ENCODE results near the gene ELAC2. TPM values are rescaled to one million over a fixed set of nuclear protein-coding genes. Genes with fewer than 3 reads are reported as not detected.

The ELAC2 gene
- total RNA-seq, 4 donors from 2014 or later, result 57.1 to 235 (median 93.7) TPM

- no peak overlapping the region for H3K27ac ChIP-seq
- no peak overlapping the region for H3K4me3 ChIP-seq
- DNase-seq, result no peak
- TF ChIP-seq POLR2A (IDR thresholded peaks at IDR 0.05), result no peak
- no peak for TF ChIP-seq CTCF (IDR thresholded peaks at IDR 0.05)
- peaks cover 0 to 53% (median 0%) of the 10 kb centered on the region in 3 donors for H3K36me3 ChIP-seq
- H3K27me3 ChIP-seq, result no peaks in the 10 kb centered on the region
- H3K4me1 ChIP-seq, result no peaks in the 10 kb centered on the region
- H3K9me3 ChIP-seq, result no peaks in the 10 kb centered on the region
Measured at GRCh38 chr17:12990041-12990808, 27.6 kb downstream of the ELAC2 start.

GRCh38 chr17:12987120-12987519 is 30.7 kb downstream of the ELAC2 start:
- Histone ChIP-seq H3K9me3 (no peaks in the 10 kb centered on the region), H3K36me3 (peaks cover 0 to 22% (median 0%) of the 10 kb centered on the region in 3 donors), H3K27ac (no peak overlapping the region), H3K4me1 (no peaks in the 10 kb centered on the region), H3K4me3 (no peak overlapping the region), H3K27me3 (no peaks in the 10 kb centered on the region)
- DNase-seq, result no peak
- TF ChIP-seq CTCF (IDR thresholded peaks at IDR 0.05) (no peak), POLR2A (IDR thresholded peaks at IDR 0.05) (no peak)

DNA sequence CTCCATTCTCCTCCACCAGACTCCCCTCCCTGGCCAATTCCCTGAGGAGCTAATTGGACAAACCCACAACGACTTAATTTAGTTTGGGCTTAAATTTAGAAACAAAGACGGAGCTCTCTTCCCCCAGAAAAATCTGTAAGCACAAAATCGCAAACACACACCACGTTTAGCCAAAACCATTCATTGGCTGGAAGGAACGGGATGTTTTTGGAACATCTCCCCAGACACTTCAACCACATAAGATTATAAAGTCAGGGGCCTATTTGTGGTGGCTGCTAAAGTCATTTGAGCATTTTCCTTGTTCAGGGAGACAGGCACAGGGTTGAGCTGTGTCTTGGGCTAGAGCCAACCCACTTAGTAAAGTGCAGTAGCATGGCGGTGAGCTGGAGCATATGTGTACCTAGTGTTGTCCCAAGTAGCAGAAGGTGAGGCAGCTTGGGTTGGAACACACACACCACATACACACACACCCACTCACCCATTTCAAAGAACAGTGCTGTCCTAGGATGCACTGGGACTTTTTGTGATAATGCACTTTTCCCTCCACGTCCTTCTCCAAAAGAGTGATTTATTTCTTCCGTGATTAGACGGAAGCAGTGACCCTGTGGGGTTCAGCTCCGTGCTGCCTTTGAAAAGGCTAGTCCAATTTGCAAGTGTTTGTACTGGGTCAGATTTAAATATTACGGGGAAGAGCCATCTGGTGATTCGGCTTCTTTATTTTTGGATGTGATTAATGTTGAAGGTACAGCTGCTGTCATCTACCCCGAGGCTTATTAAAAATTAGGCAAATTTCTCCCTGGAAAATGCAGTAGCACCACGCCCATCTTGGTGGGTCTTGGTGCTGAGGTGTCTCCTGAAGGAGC is 32.2 kb downstream of the ELAC2 start:
- no peak for TF ChIP-seq POLR2A (IDR thresholded peaks at IDR 0.05)
- no peak for TF ChIP-seq CTCF (IDR thresholded peaks at IDR 0.05)
- H3K4me1 ChIP-seq, result no peaks in the 10 kb centered on the region
- H3K27ac ChIP-seq, result peak overlapping the region in 2 of 4 donors; percentile 13 to 26
- DNase-seq, result no peak
- H3K27me3 ChIP-seq, result no peaks in the 10 kb centered on the region
- H3K9me3 ChIP-seq, result no peaks in the 10 kb centered on the region
- peaks cover 0 to 8% (median 0%) of the 10 kb centered on the region in 3 donors for H3K36me3 ChIP-seq
- no peak overlapping the region for H3K4me3 ChIP-seq

GRCh38 chr17:12983991-12984884 is 33.6 kb downstream of the ELAC2 start:
- Histone ChIP-seq H3K27me3 (no peaks in the 10 kb centered on the region), H3K9me3 (no peaks in the 10 kb centered on the region), H3K4me3 (peak overlapping the region in 1 of 4 donors; percentile 9), H3K27ac (peak overlapping the region; percentile 29 to 71 (median 56)), H3K36me3 (no peaks in the 10 kb centered on the region), H3K4me1 (no peaks in the 10 kb centered on the region)
- peak in 1 of 3 donors; percentile 58 for DNase-seq
- TF ChIP-seq CTCF (IDR thresholded peaks at IDR 0.05) (no peak), POLR2A (IDR thresholded peaks at IDR 0.05) (no peak)

DNA sequence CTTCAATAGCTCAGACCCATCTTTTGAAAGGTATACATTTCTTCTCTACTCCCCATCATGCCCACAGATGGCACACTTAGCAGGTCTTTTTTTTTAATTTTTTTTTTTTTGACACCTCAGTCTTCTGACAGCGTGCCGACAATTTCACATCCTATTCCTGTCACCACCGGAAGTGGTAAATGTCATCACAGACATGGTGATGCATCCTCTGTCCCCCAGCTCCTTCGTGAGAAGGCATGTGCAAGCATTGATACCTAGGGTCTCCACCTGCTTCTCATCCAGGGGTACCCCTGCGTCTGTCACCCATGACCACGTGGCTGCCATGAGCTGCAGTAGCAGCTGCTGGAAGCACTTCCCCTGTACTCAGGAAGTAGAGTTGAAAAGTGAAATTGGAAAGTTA is 35.6 kb downstream of the ELAC2 start:
- H3K9me3 ChIP-seq, result no peaks in the 10 kb centered on the region
- TF ChIP-seq POLR2A (IDR thresholded peaks at IDR 0.05) (no peak), CTCF (IDR thresholded peaks at IDR 0.05) (no peak)
- H3K27me3 ChIP-seq, result no peaks in the 10 kb centered on the region
- no peak overlapping the region for H3K4me3 ChIP-seq
- no peaks in the 10 kb centered on the region for H3K36me3 ChIP-seq
- H3K27ac ChIP-seq, result no peak overlapping the region
- DNase-seq, result no peak
- H3K4me1 ChIP-seq, result no peaks in the 10 kb centered on the region

Data from Peyer's patch (tissue), 4 donors.